GM12878 (cell line): ENCODE measurements around the gene WSCD2. TPM values are rescaled to one million over a fixed set of nuclear protein-coding genes. Genes with fewer than 3 reads are reported as not detected.
A peak's percentile ranks its signal among the peaks of the same experiment; 100 is the strongest.

Experiments used
- ATAC-seq: fragments of 200-7000 bp; cut with Tn5 transposase; 3 replicates; pipeline ENCODE4 v1.9.1; 2020; ENCODE audit warnings: mild to moderate bottlenecking, moderate library complexity
- BruUV-seq: library from RNA; stranded (reverse); fragments of 400-500 nt; replicated peaks from 2 replicates; lab custom pipeline; 2021; lab: Mats Ljungman, UMichigan
- CTCF ChIA-PET: fragments of 300-600 bp; sonication (Branson Sonifier 250); formaldehyde crosslinking; extraction: SDS; loops from one replicate; lab custom pipeline; 2021; ENCODE audit warnings: inconsistent platforms; lab: Yijun Ruan, JAX
- POLR2A ChIA-PET: fragments of 350-600 bp; formaldehyde crosslinking; extraction: SDS; loops from one replicate; lab custom pipeline; 2021; ENCODE audit warnings: inconsistent platforms; lab: Charles Lee
- RAD21 ChIA-PET: fragments of 300-600 bp; sonication (Branson Sonifier 250); formaldehyde crosslinking; loops from one replicate; lab custom pipeline; 2023; ENCODE audit warnings: antibody characterized with exemption; ENCODE audit not compliant: unreplicated experiment; lab: Charles Lee
- SMC1A ChIA-PET: fragments of 300-600 bp; sonication (Branson Sonifier 250); formaldehyde crosslinking; loops from one replicate; lab custom pipeline; 2023; ENCODE audit not compliant: unreplicated experiment, uncharacterized antibody; lab: Charles Lee
- DNase-seq: peaks from one replicate; pipeline ENCODE4 v3.0.0-alpha.2; 2011; ENCODE audit warnings: low read depth, low spot score
- FAIRE-seq: peaks from 3 replicates; lab custom pipeline; 2011; peaks lifted over from hg19 to GRCh38; lab: Jason Lieb, UNC
- H2AFZ ChIP-seq: 2 replicates; pipeline ENCODE4 v1.6.0; 2011; ENCODE audit warnings: low read depth, low read length, control low read depth; ENCODE audit not compliant: control insufficient read depth
- H3K27ac ChIP-seq: 2 replicates; pipeline ENCODE4 v1.5.1; 2011; ENCODE audit warnings: control low read depth; ENCODE audit not compliant: control insufficient read depth, insufficient read depth
- H3K27me3 ChIP-seq, 2 experiments: replicated peaks in 1 of 2; 2 replicates each; pipeline versions ENCODE4 v1.6.0 to v1.6.1; 2011; ENCODE audit warnings: low read length in 1 of 2; ENCODE audit not compliant: control insufficient read depth in 2 of 2, insufficient read depth in 2 of 2
- H3K36me3 ChIP-seq, 2 experiments: 2 replicates each; pipeline ENCODE4 v1.5.1; 2011; ENCODE audit warnings: low read length in 1 of 2; ENCODE audit not compliant: control insufficient read depth in 2 of 2, insufficient read depth in 2 of 2
- H3K4me1 ChIP-seq: 2 replicates; pipeline ENCODE4 v1.6.1; 2011; ENCODE audit warnings: mild to moderate bottlenecking, low read length, moderate library complexity, mixed read lengths; ENCODE audit not compliant: control insufficient read depth, insufficient read depth
- H3K4me2 ChIP-seq: 2 replicates; pipeline ENCODE4 v1.6.0; 2011; ENCODE audit warnings: control low read depth; ENCODE audit not compliant: control insufficient read depth, insufficient read depth
- H3K4me3 ChIP-seq: fragments of 200-600 bp; sonication (generic); 2 replicates; pipeline ENCODE4 v1.5.1; 2016
- H3K79me2 ChIP-seq: 2 replicates; pipeline ENCODE4 v1.6.0; 2011; ENCODE audit warnings: low read length; ENCODE audit not compliant: control insufficient read depth, insufficient read depth
- H3K9ac ChIP-seq: 2 replicates; pipeline ENCODE4 v1.8.0; 2011; ENCODE audit warnings: low read length, control low read depth, mixed read lengths; ENCODE audit not compliant: control insufficient read depth, insufficient read depth
- H3K9me3 ChIP-seq: replicated peaks from 3 replicates; pipeline ENCODE4 v1.5.1; 2011; ENCODE audit warnings: mild to moderate bottlenecking, low read length; ENCODE audit not compliant: control insufficient read depth, insufficient read depth
- H4K20me1 ChIP-seq: 2 replicates; pipeline ENCODE4 v1.6.0; 2011; ENCODE audit not compliant: control insufficient read depth, insufficient read depth
- DPF2 ChIP-seq: fragments of 450-650 bp; IDR thresholded peaks from 2 replicates; pipeline ENCODE4 v1.6.1; 2017; ENCODE audit warnings: mild to moderate bottlenecking
- EED ChIP-seq: sonication (generic); IDR thresholded peaks from 2 replicates; pipeline ENCODE4 v1.6.1; 2016; ENCODE audit warnings: antibody characterized with exemption, low read depth
- GABPA ChIP-seq: IDR thresholded peaks from 2 replicates; pipeline ENCODE4 v1.6.1; 2014; ENCODE audit warnings: antibody characterized with exemption, low read depth, mild to moderate bottlenecking, inconsistent platforms
- IRF3 ChIP-seq: fragments of 450-650 bp; IDR thresholded peaks from 2 replicates; pipeline ENCODE4 v1.6.1; 2014; ENCODE audit warnings: mild to moderate bottlenecking
- IRF4 ChIP-seq: IDR thresholded peaks from 2 replicates; pipeline ENCODE4 v1.6.1; 2011; ENCODE audit warnings: low read depth, low read length
- MTA3 ChIP-seq: IDR thresholded peaks from 2 replicates; pipeline ENCODE4 v1.6.1; 2012; ENCODE audit warnings: low read length, inconsistent platforms, borderline replicate concordance
- NFYB ChIP-seq: IDR thresholded peaks from 2 replicates; pipeline ENCODE4 v1.6.1; 2011; ENCODE audit warnings: low read depth, mild to moderate bottlenecking, low read length, improper control_type of control experiment, moderate library complexity; ENCODE audit not compliant: insufficient read depth
- NRF1 ChIP-seq: conservative IDR thresholded peaks from 2 replicates; pipeline ENCODE4 v1.6.1; 2011; ENCODE audit warnings: mild to moderate bottlenecking, low read depth, low read length, improper control_type of control experiment
- PML ChIP-seq: IDR thresholded peaks from 2 replicates; pipeline ENCODE4 v1.6.1; 2012; ENCODE audit warnings: low read length, inconsistent platforms
- POLR2AphosphoS5 ChIP-seq: IDR thresholded peaks from 2 replicates; pipeline ENCODE4 v1.6.1; 2011; ENCODE audit warnings: mild to moderate bottlenecking, low read length, inconsistent platforms
- RAD21 ChIP-seq: IDR thresholded peaks from 2 replicates; pipeline ENCODE4 v1.6.1; 2011; ENCODE audit warnings: mild to moderate bottlenecking, low read depth, low read length, moderate library complexity; ENCODE audit not compliant: insufficient read depth
- RAD51 ChIP-seq: fragments of 450-650 bp; IDR thresholded peaks from 2 replicates; pipeline ENCODE4 v1.6.1; 2016; ENCODE audit warnings: moderate library complexity, mild to moderate bottlenecking, inconsistent platforms
- RB1 ChIP-seq: fragments of 450-650 bp; formaldehyde crosslinking; IDR thresholded peaks from 2 replicates; pipeline ENCODE4 v1.6.1; 2017; ENCODE audit warnings: mild to moderate bottlenecking, borderline replicate concordance
- SUZ12 ChIP-seq: fragments of 200-600 bp; sonication (generic); IDR thresholded peaks from one replicate; pipeline ENCODE4 v1.6.1; 2018; ENCODE audit warnings: antibody characterized with exemption, mild to moderate bottlenecking; ENCODE audit not compliant: unreplicated experiment
- USF1 ChIP-seq: IDR thresholded peaks from 2 replicates; pipeline ENCODE4 v1.6.1; 2011; ENCODE audit warnings: borderline replicate concordance, low read depth, mild to moderate bottlenecking, moderate library complexity, mixed read lengths, low read length; ENCODE audit not compliant: insufficient read depth; ENCODE audit errors: extremely low read length
- ZNF217 ChIP-seq: fragments of 450-650 bp; IDR thresholded peaks from 2 replicates; pipeline ENCODE4 v1.6.1; 2017; ENCODE audit warnings: antibody characterized with exemption, mild to moderate bottlenecking
- ZNF24 ChIP-seq: fragments of 450-650 bp; IDR thresholded peaks from 2 replicates; pipeline ENCODE4 v1.6.1; 2017; ENCODE audit warnings: antibody characterized with exemption, mild to moderate bottlenecking
- ZNF592 ChIP-seq: fragments of 450-650 bp; IDR thresholded peaks from 2 replicates; pipeline ENCODE4 v1.6.1; 2017; ENCODE audit warnings: mild to moderate bottlenecking, moderate library complexity
- WGBS: methylation state at CpG from one replicate; pipeline ENCODE4 v1.1.6; 2016; ENCODE audit warnings: low lambda C conversion rate; ENCODE audit not compliant: insufficient replicate concordance, insufficient coverage; ENCODE audit errors: missing lambda C conversion rate; 5-methylcytosine and 5-hydroxymethylcytosine counted together
- in situ Hi-C: fragments of 300-500 bp; cut with MboI; formaldehyde crosslinking; loops from 9 replicates; pipeline ENCODE4 v1.14.3; 2018; ENCODE audit warnings: mixed read lengths
- intact Hi-C: fragments of 100-400 bp; cut with micrococcal nuclease; formaldehyde crosslinking; loops from one replicate; pipeline ENCODE4 v1.14.2; 2022; ENCODE audit not compliant: unreplicated experiment
- polyA plus RNA-seq, 11 experiments: library from polyadenylated mRNA; depleted of rRNA in 4 of 11; unstranded in 6 of 11; stranded (reverse) in 5 of 11; fragments of >200 nt; fragmentation: Nextera tagmentation in 4 of 11; fragmentation: Illumina TruSeq in 1 of 11; extraction: Ambion mirVana in 4 of 11; extraction: Trizol in 1 of 11; gene quantifications; 1 replicate in 1 of 11; 2 replicates in 10 of 11; pipeline versions ENCODE4 v1.2.1 to v1.2.3, GENCODE V29; 2011 to 2016; ENCODE audit warnings: inconsistent platforms in 2 of 11, missing spikeins in 2 of 11, low read depth in 1 of 11
- total RNA-seq, 4 experiments: library from RNA; depleted of rRNA in 3 of 4; stranded (reverse); fragments of >200 nt in 3 of 4; fragmentation: Illumina TruSeq in 1 of 4; extraction: Trizol in 1 of 4; gene quantifications; 2 replicates each; pipeline versions ENCODE4 v1.2.1 to v1.2.3, GENCODE V29; 2013 to 2021

Gene WSCD2
- total and polyA plus RNA-seq, 10 of the 15 experiments (the other 5 are each of a cell fraction or from before 2014, with no cell fraction given): 0.41 TPM; not detected in 9

- Histone ChIP-seq H3K9me3 (peaks cover 4% of the 10 kb centered on the region; the same call in 1 of the 3 replicates), H3K4me1 (peaks cover 55% of the 10 kb centered on the region), H3K4me3 (no peak overlapping the region), H4K20me1 (no peaks in the 10 kb centered on the region; the same call in 1 of the 2 replicates), H3K4me2 (peak overlapping the region; percentile 60; the same call in 1 of the 2 replicates), H3K27ac (peak overlapping the region; percentile 71; the same call in 1 of the 2 replicates), H3K9ac (no peak overlapping the region), H3K79me2 (peaks cover 2% of the 10 kb centered on the region), H2AFZ (no peak overlapping the region), H3K27me3 (no peaks in the 10 kb centered on the region), H3K36me3 (peaks cover 0 to 6% of the 10 kb centered on the region in 2 experiments; a peak in 1 of 4 replicates)
- DNase-seq (no peak), ATAC-seq (no peak), FAIRE-seq (no peak)
- ChIA-PET SMC1A (no interaction called here), POLR2A (interaction anchor here (0.9 to 3.1 kb wide), 3 partner anchors 8 to 35 kb away, joined by 4 to 16 read pairs (median 4); no protein-coding TSS in a partner anchor), RAD21 (interaction anchor here (2.7 kb wide), 1 partner anchor 36 kb away, joined by 8 read pairs; no protein-coding TSS in a partner anchor), CTCF (interaction anchor here (1.7 kb wide), 1 partner anchor 35 kb away, joined by 7 read pairs; no protein-coding TSS in a partner anchor)
- intact Hi-C loops: no loop called here
- no TSS peak for BruUV-seq
- in situ Hi-C loops: no loop called here
- WGBS: 65% methylated on average over 4 of the region's 4 CpGs
- TF ChIP-seq ZNF217: no peak
- TF ChIP-seq NFYB: no peak
- TF ChIP-seq ZNF592: no peak
- no peak for TF ChIP-seq DPF2
- TF ChIP-seq POLR2AphosphoS5: no peak
- TF ChIP-seq SUZ12: no peak
- TF ChIP-seq MTA3: no peak
- no peak for TF ChIP-seq EED
- no peak for TF ChIP-seq IRF3
- TF ChIP-seq ZNF24: no peak
- TF ChIP-seq IRF4: no peak
- no peak for TF ChIP-seq USF1
- no peak for TF ChIP-seq RB1
- no peak for TF ChIP-seq NRF1
- TF ChIP-seq GABPA: no peak
- TF ChIP-seq PML: no peak
- TF ChIP-seq RAD21: no peak
- TF ChIP-seq RAD51: no peak
Measured at GRCh38 chr12:108299516-108299915, 170.4 kb downstream of the WSCD2 start.
